Measurements from ENCODE around the gene PHLPP1.

Gene PHLPP1

DNA sequence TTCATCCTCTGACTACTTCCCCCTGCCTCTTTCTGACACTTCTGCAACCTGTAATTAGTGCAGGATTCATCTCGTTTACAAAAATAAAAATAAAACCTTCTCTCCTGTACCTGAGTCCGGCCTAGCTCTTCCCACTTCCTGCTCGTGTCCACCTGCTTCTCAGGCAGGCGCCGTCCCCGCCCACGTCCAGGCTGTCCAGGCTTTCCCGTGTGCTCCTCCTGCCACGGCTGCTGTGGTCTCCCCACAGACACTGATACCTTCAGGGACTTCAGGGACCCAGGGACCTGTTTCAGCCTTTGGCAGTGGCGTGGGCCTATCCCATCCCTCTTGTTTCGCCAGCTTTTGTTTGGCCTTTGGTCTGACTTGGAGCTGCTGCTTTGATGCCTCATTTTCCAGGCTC, 272.5 kb downstream of the PHLPP1 start:
- no peak for DNase-seq

DNA sequence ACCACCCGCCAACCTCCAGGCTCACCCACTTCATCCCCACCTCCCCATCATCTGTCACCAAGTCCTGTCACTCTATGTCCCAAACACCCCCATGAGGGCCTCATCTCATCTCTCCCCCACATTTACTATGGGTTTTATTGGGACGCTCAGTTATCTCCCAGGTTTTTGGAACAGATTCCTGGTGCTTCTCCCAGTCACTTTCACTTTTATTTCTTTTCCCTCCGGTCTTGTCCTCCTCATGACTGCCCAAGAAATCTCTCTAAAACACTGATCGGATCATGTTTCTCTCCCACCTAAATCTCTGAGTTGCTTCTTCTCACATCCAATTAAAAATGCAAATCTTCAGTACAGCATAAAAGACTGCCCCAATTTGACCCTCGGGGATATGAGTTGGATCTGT, 273.1 kb downstream of the PHLPP1 start:
- no peak for DNase-seq

- DNase-seq = no peak
Measured at GRCh38 chr18:62989195-62989594, 273.9 kb downstream of the PHLPP1 start.

- DNase-seq = no peak
Measured at GRCh38 chr18:62990653-62991052, 275.3 kb downstream of the PHLPP1 start.

DNA sequence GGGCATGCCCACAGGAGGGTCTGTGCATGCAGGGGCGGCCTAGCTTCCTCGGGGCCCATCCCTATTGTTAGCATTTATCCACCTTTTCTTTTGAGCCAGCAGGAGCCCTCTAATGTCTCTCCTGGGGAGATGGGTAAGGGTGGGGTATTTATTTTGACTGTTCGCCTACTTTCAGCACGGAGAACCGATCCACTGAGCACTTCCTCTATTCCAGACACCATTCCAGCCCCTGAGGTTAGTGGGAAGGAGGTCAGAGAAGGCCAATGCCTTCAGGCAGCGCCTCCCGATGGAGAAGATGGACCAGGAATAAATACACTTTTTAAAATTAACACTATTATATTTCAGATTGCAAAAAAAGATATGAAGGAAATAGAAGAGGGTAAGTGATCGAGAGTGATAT, 276.0 kb downstream of the PHLPP1 start:
- no peak for DNase-seq

GRCh38 chr18:62991959-62992358, 276.6 kb downstream of the PHLPP1 start:
- no peak for DNase-seq

DNA sequence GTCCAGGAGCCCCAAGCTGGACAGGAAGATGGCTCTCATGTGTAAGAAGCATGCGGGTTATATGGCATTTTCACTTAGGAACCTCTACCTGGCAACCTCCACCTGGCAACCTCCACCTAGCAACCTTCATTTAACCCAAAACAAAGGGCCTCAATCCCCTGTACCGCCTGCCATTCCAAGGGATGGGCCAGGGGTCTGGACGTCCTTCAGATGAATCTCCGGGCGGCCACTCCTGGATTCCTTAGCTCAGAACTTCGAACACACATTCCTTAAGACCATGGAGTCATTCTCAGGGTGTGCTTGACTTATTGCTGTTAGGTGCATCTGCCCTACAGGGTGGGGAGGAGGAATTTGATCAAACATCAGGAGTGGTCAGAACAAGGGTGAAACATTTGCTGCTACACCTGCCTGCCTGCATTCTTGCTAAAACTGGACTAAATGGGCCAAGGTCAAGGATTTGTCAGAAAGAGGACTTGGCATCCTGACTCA, 277.6 kb downstream of the PHLPP1 start:
- DNase-seq = no peak

DNA sequence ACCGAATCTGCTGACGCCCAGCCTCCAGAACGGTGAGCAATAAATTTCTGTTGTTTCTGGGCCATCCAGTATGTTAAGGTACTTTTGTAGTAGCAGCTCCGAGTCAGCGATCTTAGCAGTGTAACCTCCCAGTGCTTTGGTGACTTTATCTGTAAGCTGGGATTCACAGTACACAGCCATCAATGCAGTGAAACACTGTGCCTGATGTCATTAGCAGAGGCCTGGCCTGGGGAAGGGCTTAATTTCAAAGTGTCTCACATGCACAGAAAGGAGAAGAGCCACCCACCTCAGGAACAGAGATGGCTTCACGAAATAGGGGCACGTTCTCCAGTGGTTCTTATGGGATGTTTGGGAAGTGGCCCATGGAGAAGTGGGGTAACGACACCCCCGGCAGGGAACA, 281.2 kb downstream of the PHLPP1 start:
- no peak for DNase-seq

DNA sequence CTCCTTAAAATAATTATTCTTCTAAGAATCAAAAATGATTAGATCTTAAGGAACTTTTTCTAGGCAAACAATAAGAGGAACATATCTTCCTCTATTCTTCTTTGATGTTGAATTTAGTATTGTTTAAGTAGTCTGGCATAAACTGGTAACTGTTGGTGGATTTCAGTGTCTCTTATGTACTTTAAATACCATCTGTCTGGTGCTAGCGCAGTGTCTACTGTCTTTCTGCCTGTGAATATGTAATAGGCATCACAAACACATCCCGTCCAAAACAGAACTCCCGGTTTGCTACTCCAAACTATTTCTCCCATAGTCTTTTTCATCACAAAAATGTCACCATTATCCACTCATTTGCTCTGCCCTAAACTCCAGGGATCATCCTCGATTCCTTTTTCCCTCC, 281.7 kb downstream of the PHLPP1 start:
- DNase-seq = no peak

DNA sequence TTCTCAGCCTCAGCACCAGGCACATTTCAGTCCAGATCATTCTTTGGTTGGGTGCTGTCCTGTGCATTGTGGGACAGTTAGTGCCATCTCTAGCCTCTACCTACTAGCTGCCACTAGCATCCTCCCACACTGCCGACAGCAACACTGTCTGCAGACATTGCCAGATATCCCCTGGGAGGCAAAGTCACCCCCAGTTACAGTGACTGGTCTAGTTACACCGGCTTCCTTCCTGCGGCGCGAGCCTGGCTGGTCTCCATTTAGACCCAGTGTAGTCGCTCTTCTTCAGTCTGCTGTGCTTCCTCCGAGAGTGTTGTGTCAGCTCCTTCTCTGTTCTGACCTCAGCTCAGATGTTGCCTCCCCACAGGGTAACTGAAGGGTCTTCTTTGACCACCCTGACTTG, 283.1 kb downstream of the PHLPP1 start:
- DNase-seq = no peak

GRCh38 chr18:62999392-62999791, 284.1 kb downstream of the PHLPP1 start:
- no peak for DNase-seq

GRCh38 chr18:62999921-63000320, 284.6 kb downstream of the PHLPP1 start:
- DNase-seq = no peak

- no peak for DNase-seq
Measured at GRCh38 chr18:63000839-63001238, 285.5 kb downstream of the PHLPP1 start.

GRCh38 chr18:63001861-63002260, 286.5 kb downstream of the PHLPP1 start:
- DNase-seq = no peak

DNA sequence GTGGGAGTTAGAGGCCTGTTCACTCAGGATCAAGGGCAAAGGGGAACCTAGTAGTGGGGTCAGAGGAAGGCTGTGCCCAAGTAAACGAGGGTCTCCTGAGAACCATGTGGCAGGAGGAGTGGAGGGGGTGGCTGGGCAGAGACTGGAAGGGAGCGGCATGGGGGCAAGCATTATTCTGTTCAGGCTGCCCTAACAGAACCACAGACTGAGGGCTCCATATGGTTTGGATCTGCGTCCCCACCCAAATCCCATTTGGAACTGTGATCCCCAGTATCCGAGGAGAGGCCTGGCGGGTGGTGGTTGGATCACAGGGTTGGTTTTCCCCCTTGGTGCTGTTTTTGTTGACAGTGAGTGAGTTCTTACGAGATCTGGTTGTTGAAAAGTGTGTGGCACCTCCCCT, 287.0 kb downstream of the PHLPP1 start:
- no peak for DNase-seq

- no peak for DNase-seq
Measured at GRCh38 chr18:63002803-63003445, 287.6 kb downstream of the PHLPP1 start.

DNA sequence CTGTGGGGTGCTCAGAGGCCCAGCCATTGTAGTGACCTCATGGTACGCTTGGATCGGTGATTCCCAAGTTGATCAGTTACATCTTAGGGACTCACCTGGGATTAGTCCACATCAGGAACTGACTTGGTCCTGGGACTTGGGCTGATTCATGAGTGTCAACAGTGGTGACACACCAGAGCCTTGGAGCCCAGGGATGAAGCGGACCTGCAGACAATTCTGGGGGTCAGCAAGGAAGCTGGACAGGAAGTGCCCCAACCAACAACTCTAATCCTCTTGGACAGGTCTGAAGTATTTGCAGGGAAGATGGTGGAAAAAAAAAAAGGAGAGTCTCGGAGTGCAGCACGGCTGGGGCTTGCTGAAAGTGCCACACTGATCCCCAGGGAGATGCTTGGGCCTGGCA, 288.6 kb downstream of the PHLPP1 start:
- no peak for DNase-seq

DNA sequence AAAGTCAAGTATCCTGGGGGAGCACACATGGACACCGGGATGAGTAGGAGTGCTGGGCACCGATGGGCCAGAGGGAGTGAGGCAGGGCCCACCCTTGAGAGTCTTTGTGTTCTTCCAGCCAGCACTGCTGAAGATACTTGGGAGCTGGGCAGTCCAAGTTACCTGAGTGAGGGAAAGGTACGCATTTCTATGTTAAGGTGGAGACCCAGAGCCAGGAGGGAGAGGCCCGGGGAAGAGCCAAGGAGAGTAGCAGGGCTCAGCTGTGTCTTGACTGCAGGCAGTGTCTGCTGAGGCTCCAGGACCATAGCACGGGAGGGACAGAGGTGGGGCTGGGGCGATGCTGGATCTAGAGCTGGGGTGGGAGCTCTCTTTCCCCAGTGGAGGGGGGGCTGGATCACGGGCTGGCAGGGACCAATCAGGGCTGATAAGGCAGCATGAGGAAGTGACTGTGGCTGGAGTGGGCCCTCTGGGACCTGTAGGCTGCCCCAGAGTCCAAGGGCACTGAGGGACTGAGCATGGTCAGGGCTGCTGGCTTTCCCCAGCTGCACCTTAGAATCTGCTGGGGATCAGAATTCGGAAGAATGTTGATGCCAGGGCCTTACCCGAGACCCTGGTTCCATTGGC, 289.2 kb downstream of the PHLPP1 start:
- DNase-seq = no peak

- no peak for DNase-seq
Measured at GRCh38 chr18:63005306-63005705, 290.0 kb downstream of the PHLPP1 start.

DNA sequence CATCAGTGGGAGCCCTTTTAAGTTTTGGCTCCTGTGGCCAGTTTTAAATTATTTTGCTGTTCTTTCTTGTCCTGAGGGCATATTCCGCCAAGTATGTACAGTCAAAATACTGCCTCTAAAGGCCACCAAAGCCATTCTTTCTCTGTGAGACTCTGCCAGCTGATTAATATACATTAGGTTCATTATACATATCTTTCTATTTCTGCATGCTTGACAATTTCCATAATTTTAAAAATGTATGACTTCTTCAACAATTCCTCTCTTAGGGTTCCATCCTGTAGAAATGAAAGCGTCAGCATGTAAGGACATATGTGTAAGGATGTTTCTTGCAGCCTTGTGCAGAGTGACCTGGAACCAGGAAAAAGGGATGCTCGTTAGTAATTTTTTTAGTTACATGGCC, 291.9 kb downstream of the PHLPP1 start:
- no peak for DNase-seq

DNA sequence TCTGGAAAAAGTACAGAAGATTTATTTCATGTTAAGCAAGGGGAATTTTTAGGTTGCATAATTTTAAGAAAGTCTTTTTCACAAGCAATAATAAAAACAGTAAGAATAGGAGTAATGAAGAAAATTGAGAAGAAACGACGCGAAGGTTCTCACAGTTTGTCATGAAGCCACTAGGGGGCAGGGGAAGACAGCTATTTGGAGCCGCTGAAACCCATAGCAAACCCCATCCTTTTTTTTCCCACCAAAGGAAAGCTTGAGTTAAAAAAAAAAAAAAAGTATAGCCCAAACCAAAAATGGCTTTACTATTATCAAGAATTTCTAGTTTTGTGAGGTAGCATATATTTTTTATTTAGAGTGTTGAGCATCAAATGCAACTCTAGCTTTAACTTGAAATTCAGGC, 300.9 kb downstream of the PHLPP1 start:
- no peak for DNase-seq

DNA sequence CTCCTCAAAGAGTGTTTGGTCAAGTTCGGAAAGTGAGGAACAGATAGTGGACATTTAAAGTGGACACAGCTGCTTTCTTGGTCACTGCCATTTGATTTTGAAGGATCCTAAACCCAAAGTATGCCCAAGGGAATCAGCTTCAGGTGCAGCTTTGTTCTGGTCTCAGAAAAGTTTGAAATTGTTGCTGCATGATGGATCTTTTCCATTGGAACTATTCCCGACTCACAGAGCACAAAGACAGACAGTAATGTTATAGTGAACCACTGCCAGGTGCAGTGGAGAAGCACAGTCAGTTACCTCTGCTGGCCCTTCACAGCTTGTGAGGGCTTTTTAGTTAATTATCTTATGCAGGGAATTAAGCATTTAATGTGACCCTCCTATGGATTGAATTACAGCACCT, 301.7 kb downstream of the PHLPP1 start:
- DNase-seq = no peak

DNA sequence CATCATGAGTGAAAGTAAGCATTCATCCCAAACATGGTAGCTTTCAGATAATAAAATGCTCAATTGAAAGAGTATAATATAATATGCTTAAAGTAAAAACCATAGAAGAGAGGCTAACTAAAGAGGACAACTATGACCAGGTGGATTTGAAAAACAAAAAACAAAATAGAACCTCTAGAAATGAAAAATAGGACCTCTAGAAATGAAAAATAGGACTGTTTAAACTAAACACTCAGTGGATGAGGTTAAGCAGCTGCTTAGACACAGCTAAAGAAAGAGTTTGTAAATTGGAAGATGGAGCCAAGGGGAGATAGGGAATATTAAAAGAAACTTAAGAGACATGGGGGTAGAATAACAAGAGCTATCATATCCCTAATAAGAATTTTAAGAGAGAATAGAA, 302.6 kb downstream of the PHLPP1 start:
- DNase-seq = no peak

GRCh38 chr18:63022429-63023022, 307.2 kb downstream of the PHLPP1 start:
- DNase-seq = no peak
